ACHN (cell line): ENCODE data around the gene PNPLA5.

Source experiments
- DNase-seq: peaks from one replicate; pipeline ENCODE4 v3.0.0-alpha.2; 2015
- in situ Hi-C: cut with HindIII; loops from 2 replicates; pipeline ENCODE4 v1.10.0; 2017; ENCODE audit warnings: low sequenced_read_pairs, low pct_ligation_motif_present, low pct_unique_long_range_greater_than_20kb

The PNPLA5 gene, protein sequence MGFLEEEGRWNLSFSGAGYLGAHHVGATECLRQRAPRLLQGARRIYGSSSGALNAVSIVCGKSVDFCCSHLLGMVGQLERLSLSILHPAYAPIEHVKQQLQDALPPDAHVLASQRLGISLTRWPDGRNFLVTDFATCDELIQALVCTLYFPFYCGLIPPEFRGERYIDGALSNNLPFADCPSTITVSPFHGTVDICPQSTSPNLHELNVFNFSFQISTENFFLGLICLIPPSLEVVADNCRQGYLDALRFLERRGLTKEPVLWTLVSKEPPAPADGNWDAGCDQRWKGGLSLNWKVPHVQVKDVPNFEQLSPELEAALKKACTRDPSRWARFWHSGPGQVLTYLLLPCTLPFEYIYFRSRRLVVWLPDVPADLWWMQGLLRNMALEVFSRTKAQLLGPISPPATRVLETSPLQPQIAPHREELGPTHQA

DNA sequence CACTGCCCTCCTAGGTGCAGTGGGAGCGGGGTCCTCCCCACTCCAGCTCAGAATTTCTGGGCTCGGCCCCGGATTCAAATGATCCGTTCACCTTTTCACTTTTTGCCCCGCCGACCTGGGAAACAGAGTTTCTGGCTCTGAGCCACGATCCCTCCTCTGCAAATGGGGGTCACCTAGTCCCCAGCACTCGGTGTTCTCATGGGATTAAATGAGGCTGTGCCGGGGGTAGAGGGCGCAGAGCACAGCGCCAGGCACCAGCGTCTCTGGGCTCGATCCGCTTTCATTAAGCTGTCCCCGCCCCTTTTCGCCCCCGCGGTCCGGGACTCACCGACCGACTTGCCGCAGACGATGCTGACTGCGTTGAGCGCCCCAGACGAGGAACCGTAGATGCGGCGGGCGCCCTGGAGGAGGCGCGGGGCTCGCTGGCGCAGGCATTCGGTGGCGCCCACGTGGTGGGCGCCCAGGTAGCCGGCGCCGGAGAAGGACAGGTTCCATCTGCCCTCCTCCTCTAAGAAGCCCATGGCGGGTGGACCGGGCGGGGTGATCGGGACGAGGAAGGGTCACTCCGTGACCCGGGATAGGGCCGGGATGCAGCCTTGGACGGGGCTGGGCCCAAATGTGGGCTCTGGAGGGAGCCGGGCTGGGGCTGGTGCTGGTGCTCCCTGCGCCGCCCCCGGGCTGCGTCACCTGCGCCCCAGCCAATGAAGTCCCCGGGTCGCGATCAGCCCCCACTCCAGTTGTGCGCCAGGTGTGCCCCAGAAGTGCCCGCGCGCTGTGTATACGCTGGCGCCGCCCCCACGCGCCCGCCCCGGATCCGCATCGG lies at the start of gene PNPLA5:
Gene PNPLA5, minus strand, starts transcription at position 654 of the 823 bp plus-strand sequence. Its CDS starts 133 bp downstream, at position 521.
- in situ Hi-C loops, result no loop called here
- DNase-seq, result no peak

DNA sequence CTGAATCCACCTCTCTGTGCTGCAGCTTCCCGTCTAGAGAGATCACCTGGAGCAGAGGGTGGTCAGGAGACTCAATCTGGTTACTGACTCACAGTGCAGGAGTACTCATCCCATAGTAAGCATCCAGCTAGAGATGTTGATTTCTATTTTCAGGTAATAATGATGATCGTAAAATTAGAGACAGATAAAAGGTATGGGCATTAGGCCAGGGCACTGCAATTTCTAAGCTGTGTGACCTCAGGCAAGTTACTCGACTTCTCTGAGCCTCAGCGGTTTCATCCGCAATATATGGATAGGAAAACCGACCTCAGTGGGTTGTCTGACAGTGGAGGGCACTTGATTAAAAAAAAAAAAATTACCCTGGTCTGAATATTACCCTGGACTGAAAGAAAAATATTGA lies 49.6 kb upstream of the PNPLA5 start:
- in situ Hi-C loops, result no loop called here
- no peak for DNase-seq

- no peak for DNase-seq
- in situ Hi-C loops, result no loop called here
Observed at GRCh38 chr22:43931771-43932170, 40.0 kb upstream of the PNPLA5 start.

GRCh38 chr22:43928908-43929307 lies 37.1 kb upstream of the PNPLA5 start:
- no peak for DNase-seq
- in situ Hi-C loops, result no loop called here

- in situ Hi-C loops, result no loop called here
- no peak for DNase-seq
Observed at GRCh38 chr22:43928468-43928867, 36.7 kb upstream of the PNPLA5 start.

DNA sequence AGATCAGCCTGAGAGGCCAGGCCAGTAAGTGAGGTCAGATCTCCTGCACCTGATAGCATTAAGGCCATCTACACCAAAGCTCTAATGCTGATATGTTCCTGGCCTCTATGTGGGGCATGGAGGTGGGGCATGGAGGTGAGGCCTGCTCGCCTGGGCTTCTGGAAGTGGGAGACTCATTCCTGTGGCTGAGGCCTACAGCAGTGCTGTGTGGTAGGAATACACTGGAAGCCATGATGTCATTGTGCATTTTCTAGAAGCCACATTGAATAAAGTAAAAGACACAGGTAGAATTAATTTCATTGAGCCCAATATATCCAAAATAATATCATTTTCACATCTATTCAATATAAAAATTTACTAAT lies 34.5 kb upstream of the PNPLA5 start:
- in situ Hi-C loops, result no loop called here

DNA sequence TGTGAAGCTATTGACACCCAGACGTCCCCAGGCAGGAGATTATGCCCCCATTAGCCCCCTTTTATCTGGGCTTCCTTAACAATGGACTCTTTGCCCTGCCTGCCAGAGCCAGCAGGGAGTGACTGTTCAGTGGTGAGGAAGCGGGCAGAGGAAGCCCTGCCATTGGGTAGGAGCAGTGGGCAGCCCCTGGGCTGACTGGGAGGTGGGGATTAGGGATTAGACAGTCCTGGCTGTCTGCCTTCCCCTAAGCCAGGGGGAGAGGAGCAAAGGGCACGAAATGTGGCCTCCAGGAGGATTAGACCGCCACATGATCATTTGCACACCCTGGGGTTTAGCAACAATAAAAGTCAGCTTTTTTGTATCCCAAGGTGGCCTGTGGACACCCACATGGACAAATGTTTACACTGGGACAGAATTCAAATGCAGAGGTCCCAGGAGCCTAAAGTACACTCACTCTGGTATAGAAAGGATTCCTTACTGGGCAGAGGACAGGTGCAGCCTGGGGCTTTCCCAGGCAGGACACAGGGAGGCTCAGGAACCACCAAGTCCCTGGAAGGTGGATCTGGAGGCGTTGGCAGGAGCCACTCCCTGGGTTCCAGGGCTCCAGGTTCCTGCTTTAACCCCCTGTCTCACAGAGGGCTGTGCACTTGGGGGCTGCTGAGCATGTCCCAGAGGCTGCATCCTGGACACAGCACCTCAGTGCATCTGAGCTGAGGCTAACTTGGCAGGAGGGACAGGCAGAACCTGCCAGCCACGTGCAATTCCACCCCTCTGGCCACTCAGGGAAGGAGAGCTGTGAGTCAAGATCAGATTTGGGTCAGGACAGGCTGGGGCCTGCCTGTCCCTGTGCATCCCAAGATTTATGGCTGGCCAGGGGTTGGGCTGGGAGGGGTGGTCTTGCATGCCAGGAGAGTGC lies 33.9 kb upstream of the PNPLA5 start:
- in situ Hi-C loops, result no loop called here

More for the DNA sequence above, 34.5 kb upstream of the PNPLA5 start:
- no peak for DNase-seq

GRCh38 chr22:43924877-43925276 lies 33.1 kb upstream of the PNPLA5 start:
- DNase-seq, result no peak
- in situ Hi-C loops, result no loop called here

More for the DNA sequence above, 33.9 kb upstream of the PNPLA5 start:
- DNase-seq, result peak; percentile 21

DNA sequence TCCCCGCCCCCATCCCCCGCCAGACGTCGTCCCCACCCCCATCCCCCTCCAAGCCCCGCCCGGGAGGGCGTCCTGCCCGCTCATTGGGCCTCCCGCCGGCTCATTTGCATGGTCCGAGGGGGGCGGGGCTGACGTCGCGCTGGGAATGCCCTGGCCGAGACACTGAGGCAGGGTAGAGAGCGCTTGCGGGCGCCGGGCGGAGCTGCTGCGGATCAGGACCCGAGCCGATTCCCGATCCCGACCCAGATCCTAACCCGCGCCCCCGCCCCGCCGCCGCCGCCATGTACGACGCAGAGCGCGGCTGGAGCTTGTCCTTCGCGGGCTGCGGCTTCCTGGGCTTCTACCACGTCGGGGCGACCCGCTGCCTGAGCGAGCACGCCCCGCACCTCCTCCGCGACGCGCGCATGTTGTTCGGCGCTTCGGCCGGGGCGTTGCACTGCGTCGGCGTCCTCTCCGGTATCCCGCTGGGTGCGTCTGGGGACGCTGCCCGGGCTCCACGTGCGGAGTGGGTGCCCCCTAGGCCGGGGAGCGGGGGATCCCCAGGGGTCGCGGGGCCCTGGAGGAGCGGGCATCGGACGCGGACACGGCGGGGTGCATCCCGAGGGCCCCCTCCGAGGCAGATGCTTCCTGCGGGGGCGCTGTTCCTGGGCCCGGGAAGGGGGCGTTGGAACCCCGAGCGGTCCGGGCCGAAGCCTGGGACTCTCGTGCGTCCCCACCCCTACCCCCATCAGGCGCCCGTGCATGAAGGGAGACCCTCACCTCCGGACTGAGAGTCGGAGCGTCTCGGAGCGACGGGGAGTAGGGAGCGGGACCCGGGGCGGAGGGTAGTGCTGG lies 32.0 kb upstream of the PNPLA5 start, which contains the start of gene PNPLA3:
Gene PNPLA3, plus strand, starts transcription at position 175 of the 834 bp plus-strand sequence. Its CDS starts 107 bp downstream, at position 282.
- in situ Hi-C loops, result no loop called here

DNA sequence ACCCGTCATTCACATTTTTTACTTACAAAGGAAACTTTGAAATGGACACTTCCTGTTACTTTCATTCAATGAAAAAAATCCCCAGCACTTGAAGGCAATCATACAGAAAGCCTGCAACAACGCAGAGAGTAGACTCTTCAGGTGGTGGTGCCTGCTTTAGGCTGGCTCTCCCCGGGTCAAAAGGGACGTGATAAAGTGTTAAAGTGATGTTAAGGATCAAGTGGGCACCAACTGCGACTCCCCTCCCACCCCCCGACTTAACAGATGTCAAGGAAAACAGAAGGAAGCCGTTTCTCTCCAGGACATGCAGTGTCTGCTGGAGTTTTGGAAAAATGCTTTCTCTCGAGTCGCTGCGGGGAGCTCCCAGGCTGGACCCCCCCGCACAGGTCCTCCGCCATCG lies 31.4 kb upstream of the PNPLA5 start:
- in situ Hi-C loops, result no loop called here
- DNase-seq, result peak; percentile 26

More for the DNA sequence above, 32.0 kb upstream of the PNPLA5 start, which contains the start of gene PNPLA3:
- DNase-seq, result peak; percentile 84

DNA sequence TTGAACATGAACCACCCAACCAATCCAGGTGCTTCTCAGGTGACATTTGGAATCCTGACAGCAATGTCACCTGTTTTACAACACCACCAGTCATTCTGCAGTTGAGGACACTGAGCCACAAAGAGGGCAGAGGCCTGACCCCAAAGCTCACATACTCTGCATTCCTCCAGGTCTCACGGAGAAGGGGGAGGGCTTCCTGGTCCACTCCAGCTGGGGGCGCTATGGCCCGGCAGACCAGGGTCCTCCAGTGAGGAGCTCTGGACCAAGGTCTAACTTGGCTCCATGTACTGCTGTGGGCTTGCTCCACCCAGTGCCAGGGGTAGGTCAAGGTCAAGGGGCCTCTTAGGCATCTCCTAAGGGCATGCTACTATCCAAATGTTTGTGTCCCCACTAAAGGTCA lies 30.3 kb upstream of the PNPLA5 start:
- no peak for DNase-seq
- in situ Hi-C loops, result no loop called here

GRCh38 chr22:43921370-43921769 lies 29.6 kb upstream of the PNPLA5 start:
- peak; percentile 68 for DNase-seq
- in situ Hi-C loops, result no loop called here

- DNase-seq, result no peak
- in situ Hi-C loops, result no loop called here
Observed at GRCh38 chr22:43919106-43919973, 27.5 kb upstream of the PNPLA5 start.

- in situ Hi-C loops, result no loop called here
- no peak for DNase-seq
Observed at GRCh38 chr22:43917521-43917920, 25.7 kb upstream of the PNPLA5 start.

- DNase-seq, result no peak
- in situ Hi-C loops, result no loop called here
Observed at GRCh38 chr22:43911351-43911750, 19.5 kb upstream of the PNPLA5 start.

DNA sequence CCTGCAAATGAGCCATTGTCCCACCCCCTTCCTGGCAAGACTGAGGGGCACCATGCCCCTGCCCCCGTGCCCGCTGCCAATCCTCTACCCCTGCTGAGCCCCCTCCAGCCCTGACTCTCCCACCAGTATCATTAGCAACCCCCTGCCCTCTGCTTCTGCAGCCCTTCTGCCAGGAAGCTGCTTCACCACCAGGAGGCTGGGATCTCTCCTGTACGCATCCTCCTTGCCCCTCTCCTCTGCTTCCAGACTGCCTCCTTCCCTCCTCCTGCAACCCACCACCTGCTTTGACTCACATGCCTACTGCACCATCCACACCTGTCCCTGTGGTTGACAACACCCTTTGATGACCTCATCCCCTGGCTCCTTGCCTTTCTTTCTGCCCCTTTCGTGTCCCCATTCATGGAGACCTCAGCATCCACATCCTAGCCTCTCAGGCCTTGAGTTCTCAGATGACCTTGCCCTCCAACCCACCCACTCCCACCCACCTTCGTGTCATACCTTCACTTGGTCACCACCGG lies 18.4 kb upstream of the PNPLA5 start:
- no peak for DNase-seq
- in situ Hi-C loops, result no loop called here

- in situ Hi-C loops, result no loop called here
- no peak for DNase-seq
Observed at GRCh38 chr22:43909708-43910107, 17.9 kb upstream of the PNPLA5 start.
